ENCODE results near the gene RUSF1. TPM values are rescaled to one million over a fixed set of nuclear protein-coding genes. Genes with fewer than 3 reads are reported as not detected.

RUSF1 gene
- total and polyA plus RNA-seq, 4 experiments from 2014 or later: 16.3 to 110 (median 61.7) TPM

GRCh38 chr16:31459687-31460581 is 48.3 kb downstream of the RUSF1 start:
- peak overlapping the region; percentile 67 to 95 for H3K4me3 ChIP-seq (ENCODE audit: low read length in 2 of 2)
- H3K9me3 ChIP-seq (ENCODE audit: control insufficient read depth in 1 of 2, low read length in 2 of 2): no peaks in the 10 kb centered on the region
- peak overlapping the region; percentile 94 to 99 (median 98) for H3K27ac Mint-ChIP-seq
- POLR2A ChIA-PET (ENCODE audit: partially characterized antibody): interaction anchor here (0.5 to 4.2 kb wide), 30 partner anchors 10 to 801 kb away, joined by 3 to 72 read pairs (median 8); partner anchors contain the start of genes COX6A2, FUS, KAT8 and PYCARD
- no peaks in the 10 kb centered on the region for H3K36me3 ChIP-seq (ENCODE audit: insufficient read depth, low read length)
- peak overlapping the region; percentile 90 to 95 (median 94) for H3K4me3 Mint-ChIP-seq
- intact Hi-C loops (cut with micrococcal nuclease): loop anchor here (1.0 to 5.0 kb wide), 15 partner anchors 16 to 801 kb away; partner anchors contain the start of genes FBRS, FBXL19, KAT8 and RUSF1
- H3K4me1 Mint-ChIP-seq: peaks cover 24 to 60% (median 36%) of the 10 kb centered on the region in 4 donors
- DNase-seq: peak; percentile 99 to 100 (median 100)
- peaks cover 52% of the 10 kb centered on the region for H3K4me1 ChIP-seq (ENCODE audit: insufficient read depth, low read length)
- peaks cover 13 to 23% of the 10 kb centered on the region in 2 donors for H3K36me3 Mint-ChIP-seq
- CTCF ChIA-PET (ENCODE audit: partially characterized antibody): interaction anchor here (1.0 to 4.8 kb wide), 21 partner anchors 8 to 519 kb away, joined by 3 to 38 read pairs (median 6); partner anchors contain the start of genes HSD3B7, RUSF1, SLC5A2 and TGFB1I1
- no peaks in the 10 kb centered on the region for H3K27me3 ChIP-seq (ENCODE audit: insufficient read depth, low read length)
- peak overlapping the region; percentile 99 for H3K27ac ChIP-seq (ENCODE audit: low read depth, low read length)
- H3K9me3 Mint-ChIP-seq: peaks cover 0 to 2% (median 0%) of the 10 kb centered on the region in 8 donors
- H3K27me3 Mint-ChIP-seq: no peaks in the 10 kb centered on the region

GRCh38 chr16:31458844-31459686 is 49.1 kb downstream of the RUSF1 start, which contains the start of gene ARMC5:
Gene ARMC5 (plus strand): TSS chr16:31459501. CDS start chr16:31459525, 24 bp downstream.
- DNase-seq: peak; percentile 98 to 99 (median 99)
- Mint-ChIP-seq H3K27me3 (no peaks in the 10 kb centered on the region), H3K9me3 (peaks cover 0 to 4% (median 0%) of the 10 kb centered on the region in 8 donors), H3K27ac (peak within 1 kb of the TSS; percentile 94 to 99 (median 98)), H3K36me3 (peaks cover 11 to 21% of the 10 kb centered on the region in 2 donors), H3K4me1 (peaks cover 25 to 60% (median 37%) of the 10 kb centered on the region in 4 donors), H3K4me3 (peak within 1 kb of the TSS; percentile 91 to 95 (median 94))
- no peaks in the 10 kb centered on the region for H3K9me3 ChIP-seq (ENCODE audit: control insufficient read depth in 1 of 2, low read length in 2 of 2)
- POLR2A ChIA-PET (ENCODE audit: partially characterized antibody): interaction anchor here (0.8 to 4.2 kb wide), 31 partner anchors 8 to 800 kb away, joined by 3 to 72 read pairs (median 9); partner anchors contain the start of genes COX6A2, FUS, KAT8 and PYCARD
- H3K4me3 ChIP-seq (ENCODE audit: low read length in 2 of 2): peak within 1 kb of the TSS; percentile 79 to 95
- no peaks in the 10 kb centered on the region for H3K36me3 ChIP-seq (ENCODE audit: insufficient read depth, low read length)
- peaks cover 53% of the 10 kb centered on the region for H3K4me1 ChIP-seq (ENCODE audit: insufficient read depth, low read length)
- H3K27ac ChIP-seq (ENCODE audit: low read depth, low read length): peak within 1 kb of the TSS; percentile 99
- no peaks in the 10 kb centered on the region for H3K27me3 ChIP-seq (ENCODE audit: insufficient read depth, low read length)
- CTCF ChIA-PET (ENCODE audit: partially characterized antibody): interaction anchor here (0.7 to 5.3 kb wide), 14 partner anchors 15 to 518 kb away, joined by 3 to 36 read pairs (median 6); partner anchors contain the start of genes RUSF1, ZNF267 and ZNF843
- intact Hi-C loops (cut with micrococcal nuclease): loop anchor here (1.0 to 5.0 kb wide), 15 partner anchors 16 to 800 kb away; partner anchors contain the start of genes FBRS, FBXL19, KAT8 and RUSF1

GRCh38 chr16:31458073-31458843 is 49.9 kb downstream of the RUSF1 start:
- Histone ChIP-seq H3K9me3 (ENCODE audit: control insufficient read depth in 1 of 2, low read length in 2 of 2) (no peaks in the 10 kb centered on the region), H3K4me1 (ENCODE audit: insufficient read depth, low read length) (peaks cover 53% of the 10 kb centered on the region), H3K27ac (ENCODE audit: low read depth, low read length) (peak overlapping the region; percentile 99), H3K27me3 (ENCODE audit: insufficient read depth, low read length) (no peaks in the 10 kb centered on the region), H3K36me3 (ENCODE audit: insufficient read depth, low read length) (no peaks in the 10 kb centered on the region), H3K4me3 (ENCODE audit: low read length in 2 of 2) (peak overlapping the region; percentile 79 to 95)
- peaks cover 5 to 16% of the 10 kb centered on the region in 2 donors for H3K36me3 Mint-ChIP-seq
- H3K4me3 Mint-ChIP-seq: peak overlapping the region; percentile 91 to 95 (median 94)
- H3K9me3 Mint-ChIP-seq: peaks cover 0 to 4% (median 0%) of the 10 kb centered on the region in 8 donors
- intact Hi-C loops (cut with micrococcal nuclease): loop anchor here (2.0 to 5.0 kb wide), 4 partner anchors 15 to 799 kb away; partner anchors contain the start of genes FBRS and ZNF843
- H3K27ac Mint-ChIP-seq: peak overlapping the region; percentile 92 to 98 (median 95)
- ChIA-PET POLR2A (ENCODE audit: partially characterized antibody) (interaction anchor here (0.8 to 4.2 kb wide), 24 partner anchors 7 to 583 kb away, joined by 3 to 72 read pairs (median 11); partner anchors contain the start of genes COX6A2, FUS, KAT8 and PYCARD), CTCF (ENCODE audit: partially characterized antibody) (interaction anchor here (0.7 to 5.3 kb wide), 14 partner anchors 14 to 518 kb away, joined by 3 to 36 read pairs (median 6); partner anchors contain the start of genes RUSF1, ZNF267 and ZNF843)
- H3K4me1 Mint-ChIP-seq: peaks cover 28 to 63% (median 41%) of the 10 kb centered on the region in 4 donors
- DNase-seq: peak; percentile 57 to 80 (median 58)
- H3K27me3 Mint-ChIP-seq: no peaks in the 10 kb centered on the region

- no peak overlapping the region for H3K4me3 ChIP-seq (ENCODE audit: low read length in 2 of 2)
- intact Hi-C loops (cut with micrococcal nuclease): loop anchor here (5.0 kb wide), 2 partner anchors 240 to 255 kb away; a partner anchor contains a TSS
These were observed 51.2 kb downstream of the RUSF1 start for GRCh38 chr16:31456988-31457360.

GRCh38 chr16:31455601-31456314 is 52.4 kb downstream of the RUSF1 start:
- Histone ChIP-seq H3K9me3 (ENCODE audit: control insufficient read depth in 1 of 2, low read length in 2 of 2) (no peaks in the 10 kb centered on the region), H3K36me3 (ENCODE audit: insufficient read depth, low read length) (no peaks in the 10 kb centered on the region), H3K27ac (ENCODE audit: low read depth, low read length) (no peak overlapping the region), H3K4me1 (ENCODE audit: insufficient read depth, low read length) (peaks cover 47% of the 10 kb centered on the region), H3K27me3 (ENCODE audit: insufficient read depth, low read length) (no peaks in the 10 kb centered on the region), H3K4me3 (ENCODE audit: low read length in 2 of 2) (no peak overlapping the region)
- DNase-seq: peak in 2 of 5 donors; percentile 10 to 22
- Mint-ChIP-seq H3K36me3 (peaks cover 0 to 10% of the 10 kb centered on the region in 2 donors), H3K4me1 (peaks cover 30 to 65% (median 43%) of the 10 kb centered on the region in 4 donors), H3K27ac (peak overlapping the region; percentile 9 to 94 (median 80)), H3K4me3 (peak overlapping the region in 6 of 8 donors; percentile 12 to 52 (median 36)), H3K9me3 (peaks cover 0 to 4% (median 0%) of the 10 kb centered on the region in 8 donors), H3K27me3 (no peaks in the 10 kb centered on the region)
- intact Hi-C loops (cut with micrococcal nuclease): loop anchor here (1.0 to 5.0 kb wide), 3 partner anchors 242 to 413 kb away; a partner anchor contains a TSS
- CTCF ChIA-PET (ENCODE audit: partially characterized antibody): interaction anchor here (0.7 to 5.3 kb wide), 11 partner anchors 12 to 428 kb away, joined by 3 to 36 read pairs (median 4); partner anchors contain the start of genes ZNF267 and ZNF843
- POLR2A ChIA-PET (ENCODE audit: partially characterized antibody): interaction anchor here (0.6 to 1.1 kb wide), 7 partner anchors 13 to 657 kb away, joined by 3 read pairs; partner anchors contain the start of genes FUS and ZNF843

More at GRCh38 chr16:31456988-31457360, 51.2 kb downstream of the RUSF1 start:
- Histone ChIP-seq H3K27me3 (ENCODE audit: insufficient read depth, low read length) (no peaks in the 10 kb centered on the region), H3K9me3 (ENCODE audit: control insufficient read depth in 1 of 2, low read length in 2 of 2) (no peaks in the 10 kb centered on the region), H3K36me3 (ENCODE audit: insufficient read depth, low read length) (no peaks in the 10 kb centered on the region), H3K27ac (ENCODE audit: low read depth, low read length) (no peak overlapping the region), H3K4me1 (ENCODE audit: insufficient read depth, low read length) (peaks cover 53% of the 10 kb centered on the region)
- no peak for DNase-seq
- Mint-ChIP-seq H3K27me3 (no peaks in the 10 kb centered on the region), H3K4me3 (peak overlapping the region in 2 of 8 donors; percentile 20 to 32), H3K9me3 (peaks cover 0 to 4% (median 0%) of the 10 kb centered on the region in 8 donors), H3K27ac (peak overlapping the region in 5 of 7 donors; percentile 17 to 94 (median 47)), H3K4me1 (peaks cover 28 to 64% (median 42%) of the 10 kb centered on the region in 4 donors), H3K36me3 (peaks cover 0 to 10% of the 10 kb centered on the region in 2 donors)
- ChIA-PET CTCF (ENCODE audit: partially characterized antibody) (interaction anchor here (0.7 to 5.3 kb wide), 7 partner anchors 8 to 503 kb away, joined by 3 to 36 read pairs (median 11); partner anchors contain the start of genes ZNF267 and ZNF843), POLR2A (ENCODE audit: partially characterized antibody) (interaction anchor here (0.7 to 4.1 kb wide), 3 partner anchors 9 to 277 kb away, joined by 3 to 26 read pairs (median 12); partner anchors contain the start of gene FUS)

All from CD4-positive, alpha-beta memory T cell (primary cell).